ENCODE measurements around the gene MOB3B. TPM values are rescaled to one million over a fixed set of nuclear protein-coding genes. Genes with fewer than 3 reads are reported as not detected.

MOB3B gene
- total and polyA plus RNA-seq, 7 experiments from 2014 or later: 0.07 to 1.8 (median 0.72) TPM; not detected in 1

DNA sequence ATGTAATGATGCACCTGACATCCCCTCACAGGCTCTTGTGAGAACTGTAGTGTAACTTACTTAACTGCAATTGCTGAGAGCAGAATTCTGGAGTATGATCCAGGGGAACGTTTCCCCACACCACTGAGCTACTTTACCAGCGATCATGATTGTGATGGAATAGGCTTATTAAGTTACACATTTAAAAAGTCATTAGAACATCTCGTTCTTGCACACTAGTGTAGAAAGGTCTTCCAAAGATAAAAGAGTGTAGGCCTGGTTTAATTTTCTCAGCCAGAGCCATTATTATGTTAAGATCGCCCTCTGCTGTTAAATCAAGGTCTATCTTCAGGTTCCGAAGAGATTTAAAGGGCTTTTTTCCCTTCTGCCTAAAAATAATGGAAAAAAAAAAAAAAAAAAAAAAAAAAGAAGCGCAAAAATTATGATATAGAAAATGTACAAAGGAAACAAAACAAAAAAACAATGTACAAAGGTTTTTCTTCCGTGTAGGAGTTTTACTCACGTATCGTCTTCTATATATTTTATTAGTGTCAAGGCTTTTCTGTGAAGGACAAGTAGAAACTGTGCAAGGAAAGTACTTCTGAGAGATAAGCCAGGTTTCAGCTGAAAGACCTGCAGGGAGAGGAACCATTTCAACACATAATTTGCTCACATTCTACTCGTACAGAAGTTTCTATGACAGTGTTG, 18.6 kb upstream of the MOB3B start:
- H3K36me3 Mint-ChIP-seq: peaks cover 1 to 37% (median 16%) of the 10 kb centered on the region in 5 donors
- peaks cover 0 to 12% (median 9%) of the 10 kb centered on the region in 3 experiments for H3K36me3 ChIP-seq (ENCODE audit: control insufficient read depth in 2 of 3, insufficient read depth in 3 of 3, low read length in 3 of 3)
- H3K9me3 ChIP-seq (ENCODE audit: control insufficient read depth in 2 of 3, low read length in 3 of 3): no peaks in the 10 kb centered on the region
- ChIA-PET CTCF (interaction anchor here (1.3 kb wide), 1 partner anchor 18 kb away, joined by 3 read pairs; no protein-coding TSS in a partner anchor), POLR2A (no interaction called here)
- no peaks in the 10 kb centered on the region for H3K4me1 ChIP-seq (ENCODE audit: control insufficient read depth in 2 of 2, insufficient read depth in 2 of 2, low read length in 2 of 2)
- ATAC-seq (no peak), DNase-seq (peak in 1 of 9 donors; percentile 21)
- no peaks in the 10 kb centered on the region for H3K9me3 Mint-ChIP-seq
- no peaks in the 10 kb centered on the region for H3K27me3 Mint-ChIP-seq
- intact Hi-C loops (cut with micrococcal nuclease): loop anchor here (1.0 to 2.0 kb wide), 3 partner anchors 24 to 515 kb away; no protein-coding TSS in a partner anchor
- H3K4me3 ChIP-seq (ENCODE audit: low read length): no peak overlapping the region
- H3K27ac Mint-ChIP-seq: no peak overlapping the region
- H3K4me1 Mint-ChIP-seq: peaks cover 0 to 2% (median 0%) of the 10 kb centered on the region in 7 donors
- H3K27me3 ChIP-seq (ENCODE audit: control insufficient read depth in 2 of 2, insufficient read depth in 2 of 2, low read length in 2 of 2): no peaks in the 10 kb centered on the region
- H3K27ac ChIP-seq (ENCODE audit: low read depth, low read length): no peak overlapping the region
- no peak overlapping the region for H3K4me3 Mint-ChIP-seq

DNA sequence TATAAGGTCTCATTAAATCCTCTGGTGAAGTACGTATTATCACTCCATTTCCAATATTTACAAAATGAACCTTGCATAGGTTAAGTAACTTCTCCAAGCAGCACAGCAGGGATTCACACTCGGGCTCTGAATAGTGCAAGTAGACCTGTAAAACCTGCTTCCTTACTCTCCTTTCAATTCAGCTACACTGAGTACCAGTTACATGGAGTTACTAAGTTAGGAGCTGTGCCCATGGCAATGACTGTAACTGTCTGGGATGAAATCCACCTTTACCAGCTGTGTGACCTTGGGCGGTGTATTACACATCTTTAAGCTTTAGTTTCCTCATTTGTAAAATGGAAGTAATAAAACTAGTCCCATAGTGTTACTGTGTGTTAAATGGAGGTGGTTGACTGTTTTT, 15.9 kb upstream of the MOB3B start:
- ChIA-PET POLR2A (interaction anchor here (1.0 kb wide), 1 partner anchor 27 kb away, joined by 3 read pairs; the partner anchor contains the start of gene C9orf72), CTCF (no interaction called here)
- H3K36me3 ChIP-seq (ENCODE audit: control insufficient read depth in 2 of 3, insufficient read depth in 3 of 3, low read length in 3 of 3): peaks cover 0 to 13% (median 0%) of the 10 kb centered on the region in 3 experiments
- ATAC-seq (no peak), DNase-seq (no peak)
- Mint-ChIP-seq H3K4me1 (no peaks in the 10 kb centered on the region), H3K4me3 (no peak overlapping the region), H3K36me3 (peaks cover 0 to 32% (median 12%) of the 10 kb centered on the region in 5 donors), H3K9me3 (no peaks in the 10 kb centered on the region), H3K27me3 (no peaks in the 10 kb centered on the region), H3K27ac (no peak overlapping the region)
- H3K4me1 ChIP-seq (ENCODE audit: control insufficient read depth in 2 of 2, insufficient read depth in 2 of 2, low read length in 2 of 2): no peaks in the 10 kb centered on the region
- no peaks in the 10 kb centered on the region for H3K9me3 ChIP-seq (ENCODE audit: control insufficient read depth in 2 of 3, low read length in 3 of 3)
- no peaks in the 10 kb centered on the region for H3K27me3 ChIP-seq (ENCODE audit: control insufficient read depth in 2 of 2, insufficient read depth in 2 of 2, low read length in 2 of 2)
- intact Hi-C loops (cut with micrococcal nuclease): loop anchor here in 1 of 2 donors (2.0 kb wide), 1 partner anchor 17 kb away; the partner anchor contains the start of gene MOB3B
- no peak overlapping the region for H3K4me3 ChIP-seq (ENCODE audit: low read length)
- no peak overlapping the region for H3K27ac ChIP-seq (ENCODE audit: low read depth, low read length)

GRCh38 chr9:27542508-27542907, 12.9 kb upstream of the MOB3B start:
- Mint-ChIP-seq H3K9me3 (no peaks in the 10 kb centered on the region), H3K27ac (no peak overlapping the region), H3K36me3 (peaks cover 0 to 35% (median 12%) of the 10 kb centered on the region in 5 donors), H3K27me3 (no peaks in the 10 kb centered on the region), H3K4me1 (peaks cover 0 to 2% (median 0%) of the 10 kb centered on the region in 7 donors), H3K4me3 (no peak overlapping the region)
- Histone ChIP-seq H3K27ac (ENCODE audit: low read depth, low read length) (no peak overlapping the region), H3K9me3 (ENCODE audit: control insufficient read depth in 2 of 3, low read length in 3 of 3) (no peaks in the 10 kb centered on the region), H3K4me1 (ENCODE audit: control insufficient read depth in 2 of 2, insufficient read depth in 2 of 2, low read length in 2 of 2) (no peaks in the 10 kb centered on the region), H3K4me3 (ENCODE audit: low read length) (no peak overlapping the region), H3K27me3 (ENCODE audit: control insufficient read depth in 2 of 2, insufficient read depth in 2 of 2, low read length in 2 of 2) (no peaks in the 10 kb centered on the region), H3K36me3 (ENCODE audit: control insufficient read depth in 2 of 3, insufficient read depth in 3 of 3, low read length in 3 of 3) (peaks cover 0 to 12% (median 0%) of the 10 kb centered on the region in 3 experiments)
- intact Hi-C loops (cut with micrococcal nuclease): no loop called here
- ATAC-seq (no peak), DNase-seq (no peak)
- POLR2A ChIA-PET: no interaction called here
- CTCF ChIA-PET: no interaction called here

GRCh38 chr9:27541740-27542139, 12.1 kb upstream of the MOB3B start:
- POLR2A ChIA-PET: no interaction called here
- Histone ChIP-seq H3K9me3 (ENCODE audit: control insufficient read depth in 2 of 3, low read length in 3 of 3) (no peaks in the 10 kb centered on the region), H3K4me3 (ENCODE audit: low read length) (no peak overlapping the region), H3K27ac (ENCODE audit: low read depth, low read length) (no peak overlapping the region), H3K27me3 (ENCODE audit: control insufficient read depth in 2 of 2, insufficient read depth in 2 of 2, low read length in 2 of 2) (no peaks in the 10 kb centered on the region), H3K36me3 (ENCODE audit: control insufficient read depth in 2 of 3, insufficient read depth in 3 of 3, low read length in 3 of 3) (peaks cover 0 to 12% (median 0%) of the 10 kb centered on the region in 3 experiments), H3K4me1 (ENCODE audit: control insufficient read depth in 2 of 2, insufficient read depth in 2 of 2, low read length in 2 of 2) (no peaks in the 10 kb centered on the region)
- H3K27me3 Mint-ChIP-seq: no peaks in the 10 kb centered on the region
- no peak for DNase-seq
- no peak overlapping the region for H3K4me3 Mint-ChIP-seq
- no peaks in the 10 kb centered on the region for H3K9me3 Mint-ChIP-seq
- H3K4me1 Mint-ChIP-seq: peaks cover 0 to 2% (median 0%) of the 10 kb centered on the region in 7 donors
- no peak for ATAC-seq
- H3K36me3 Mint-ChIP-seq: peaks cover 0 to 34% (median 12%) of the 10 kb centered on the region in 5 donors
- intact Hi-C loops (cut with micrococcal nuclease): no loop called here
- CTCF ChIA-PET: no interaction called here
- no peak overlapping the region for H3K27ac Mint-ChIP-seq

- Histone ChIP-seq H3K9me3 (ENCODE audit: control insufficient read depth in 2 of 3, low read length in 3 of 3) (no peaks in the 10 kb centered on the region), H3K4me3 (ENCODE audit: low read length) (no peak overlapping the region), H3K4me1 (ENCODE audit: control insufficient read depth in 2 of 2, insufficient read depth in 2 of 2, low read length in 2 of 2) (no peaks in the 10 kb centered on the region), H3K27me3 (ENCODE audit: control insufficient read depth in 2 of 2, insufficient read depth in 2 of 2, low read length in 2 of 2) (no peaks in the 10 kb centered on the region), H3K36me3 (ENCODE audit: control insufficient read depth in 2 of 3, insufficient read depth in 3 of 3, low read length in 3 of 3) (peaks cover 0 to 20% (median 0%) of the 10 kb centered on the region in 3 experiments), H3K27ac (ENCODE audit: low read depth, low read length) (no peak overlapping the region)
- Mint-ChIP-seq H3K27ac (no peak overlapping the region), H3K4me3 (no peak overlapping the region), H3K27me3 (no peaks in the 10 kb centered on the region), H3K4me1 (peaks cover 0 to 2% (median 0%) of the 10 kb centered on the region in 7 donors), H3K36me3 (peaks cover 0 to 36% (median 17%) of the 10 kb centered on the region in 5 donors), H3K9me3 (no peaks in the 10 kb centered on the region)
- CTCF ChIA-PET: interaction anchor here (1.0 kb wide), 1 partner anchor 14 kb away, joined by 4 read pairs; no protein-coding TSS in a partner anchor
- no peak for DNase-seq
- ATAC-seq: no peak
- POLR2A ChIA-PET: interaction anchor here (0.8 kb wide), 1 partner anchor 26 kb away, joined by 7 read pairs; no protein-coding TSS in a partner anchor
- intact Hi-C loops (cut with micrococcal nuclease): no loop called here
Measured at GRCh38 chr9:27540502-27540901, 10.9 kb upstream of the MOB3B start.

- ChIA-PET POLR2A (interaction anchor here (0.8 kb wide), 1 partner anchor 27 kb away, joined by 7 read pairs; no protein-coding TSS in a partner anchor), CTCF (no interaction called here)
- intact Hi-C loops (cut with micrococcal nuclease): no loop called here
- Histone ChIP-seq H3K36me3 (ENCODE audit: control insufficient read depth in 2 of 3, insufficient read depth in 3 of 3, low read length in 3 of 3) (peaks cover 0 to 20% (median 0%) of the 10 kb centered on the region in 3 experiments), H3K27me3 (ENCODE audit: control insufficient read depth in 2 of 2, insufficient read depth in 2 of 2, low read length in 2 of 2) (no peaks in the 10 kb centered on the region), H3K9me3 (ENCODE audit: control insufficient read depth in 2 of 3, low read length in 3 of 3) (no peaks in the 10 kb centered on the region), H3K4me1 (ENCODE audit: control insufficient read depth in 2 of 2, insufficient read depth in 2 of 2, low read length in 2 of 2) (no peaks in the 10 kb centered on the region), H3K4me3 (ENCODE audit: low read length) (no peak overlapping the region), H3K27ac (ENCODE audit: low read depth, low read length) (no peak overlapping the region)
- H3K4me3 Mint-ChIP-seq: no peak overlapping the region
- H3K27me3 Mint-ChIP-seq: no peaks in the 10 kb centered on the region
- H3K4me1 Mint-ChIP-seq: peaks cover 0 to 2% (median 0%) of the 10 kb centered on the region in 7 donors
- no peaks in the 10 kb centered on the region for H3K9me3 Mint-ChIP-seq
- ATAC-seq (no peak), DNase-seq (no peak)
- no peak overlapping the region for H3K27ac Mint-ChIP-seq
- peaks cover 0 to 34% (median 18%) of the 10 kb centered on the region in 5 donors for H3K36me3 Mint-ChIP-seq
Measured at GRCh38 chr9:27539479-27540441, 10.1 kb upstream of the MOB3B start.
